Thoracic aorta (tissue), 2 donors: Measurements from ENCODE around the gene CAMK1G. TPM values are rescaled to one million over a fixed set of nuclear protein-coding genes. Genes with fewer than 3 reads are reported as not detected.

Experiments
- ATAC-seq: fragments of 150-250 bp; one replicate; pipeline ENCODE4 v1.8.0; 2017; ENCODE audit warnings: low read depth; ENCODE audit not compliant: insufficient number of reproducible peaks, low FRiP score
- DNase-seq: peaks from one replicate; pipeline ENCODE4 v3.0.0-alpha.2; 2020; ENCODE audit warnings: low spot score
- H3K27ac ChIP-seq, 2 donors: fragments of 200-600 bp; sonication (generic); 1 replicate in 1 of 2; 2 replicates in 1 of 2; pipeline ENCODE4 v1.5.1; 2016; ENCODE audit warnings: mild to moderate bottlenecking in 2 of 2, moderate library complexity in 2 of 2
- H3K27me3 ChIP-seq: fragments of 200-600 bp; sonication (generic); replicated peaks from 2 replicates; pipeline ENCODE4 v1.6.0; 2016; ENCODE audit warnings: mild to moderate bottlenecking; ENCODE audit not compliant: insufficient read depth
- H3K36me3 ChIP-seq: fragments of 200-600 bp; sonication (generic); one replicate; pipeline ENCODE4 v1.5.1; 2016
- H3K4me1 ChIP-seq, 2 donors: fragments of 200-600 bp; sonication (generic); 1 replicate in 1 of 2; 2 replicates in 1 of 2; pipeline versions ENCODE4 v1.5.1 to v1.6.0; 2016; ENCODE audit warnings: low read depth in 2 of 2, mild to moderate bottlenecking in 1 of 2; ENCODE audit not compliant: control insufficient read depth in 1 of 2
- H3K4me3 ChIP-seq: fragments of 200-600 bp; sonication (generic); 2 replicates; pipeline ENCODE4 v1.5.1; 2016; ENCODE audit warnings: mild to moderate bottlenecking
- H3K9me3 ChIP-seq: fragments of 200-600 bp; sonication (generic); 2 replicates; pipeline ENCODE4 v1.5.1; 2016
- CTCF ChIP-seq: fragments of 200-600 bp; sonication (generic); IDR thresholded peaks from one replicate; pipeline ENCODE4 v1.5.1; 2019; ENCODE audit warnings: antibody characterized with exemption
- total RNA-seq, 2 donors: library from RNA; depleted of rRNA; stranded (reverse); fragments of >200 nt; gene quantifications; one replicate each; pipeline versions ENCODE4 v1.1.0 to v1.2.3, GENCODE V29; 2016

The CAMK1G gene
- total RNA-seq, 2 donors from 2014 or later, result not detected

- Histone ChIP-seq H3K4me3 (no peak overlapping the region), H3K9me3 (no peaks in the 10 kb centered on the region), H3K27me3 (no peaks in the 10 kb centered on the region), H3K4me1 (peaks cover 23 to 36% of the 10 kb centered on the region in 2 donors), H3K36me3 (no peaks in the 10 kb centered on the region), H3K27ac (peak overlapping the region; percentile 33 to 39)
- no peak for DNase-seq
- TF ChIP-seq CTCF, result no peak
- no peak for ATAC-seq
Observed at GRCh38 chr1:209642816-209643215, 59.3 kb downstream of the CAMK1G start.

GRCh38 chr1:209643285-209644020, 59.9 kb downstream of the CAMK1G start:
- Histone ChIP-seq H3K4me3 (no peak overlapping the region), H3K4me1 (peaks cover 27 to 40% of the 10 kb centered on the region in 2 donors), H3K27me3 (no peaks in the 10 kb centered on the region), H3K36me3 (no peaks in the 10 kb centered on the region), H3K9me3 (no peaks in the 10 kb centered on the region), H3K27ac (peak overlapping the region; percentile 33 to 39)
- ATAC-seq (no peak), DNase-seq (no peak)
- TF ChIP-seq CTCF, result no peak

- no peak for TF ChIP-seq CTCF
- no peaks in the 10 kb centered on the region for H3K36me3 ChIP-seq
- no peaks in the 10 kb centered on the region for H3K9me3 ChIP-seq
- no peak overlapping the region for H3K4me3 ChIP-seq
- no peaks in the 10 kb centered on the region for H3K27me3 ChIP-seq
- DNase-seq (no peak), ATAC-seq (no peak)
- H3K27ac ChIP-seq, result no peak overlapping the region
- peaks cover 39 to 57% of the 10 kb centered on the region in 2 donors for H3K4me1 ChIP-seq
Observed at GRCh38 chr1:209645574-209646452, 62.3 kb downstream of the CAMK1G start.

GRCh38 chr1:209646558-209646957, 63.0 kb downstream of the CAMK1G start:
- DNase-seq, result no peak
- Histone ChIP-seq H3K4me1 (peaks cover 42 to 60% of the 10 kb centered on the region in 2 donors), H3K9me3 (no peaks in the 10 kb centered on the region), H3K4me3 (no peak overlapping the region), H3K27me3 (no peaks in the 10 kb centered on the region), H3K27ac (no peak overlapping the region), H3K36me3 (no peaks in the 10 kb centered on the region)
- TF ChIP-seq CTCF, result no peak
- no peak for ATAC-seq

GRCh38 chr1:209647156-209647555, 63.6 kb downstream of the CAMK1G start:
- no peak for DNase-seq

More at GRCh38 chr1:209647156-209647555, 63.6 kb downstream of the CAMK1G start:
- no peak for ATAC-seq
- H3K9me3 ChIP-seq, result no peaks in the 10 kb centered on the region
- H3K4me3 ChIP-seq, result no peak overlapping the region
- no peak overlapping the region for H3K27ac ChIP-seq
- H3K27me3 ChIP-seq, result no peaks in the 10 kb centered on the region
- H3K4me1 ChIP-seq, result peaks cover 37 to 57% of the 10 kb centered on the region in 2 donors
- no peak for TF ChIP-seq CTCF
- H3K36me3 ChIP-seq, result no peaks in the 10 kb centered on the region
